Measurements from ENCODE around the gene GTF3C5.

DNA sequence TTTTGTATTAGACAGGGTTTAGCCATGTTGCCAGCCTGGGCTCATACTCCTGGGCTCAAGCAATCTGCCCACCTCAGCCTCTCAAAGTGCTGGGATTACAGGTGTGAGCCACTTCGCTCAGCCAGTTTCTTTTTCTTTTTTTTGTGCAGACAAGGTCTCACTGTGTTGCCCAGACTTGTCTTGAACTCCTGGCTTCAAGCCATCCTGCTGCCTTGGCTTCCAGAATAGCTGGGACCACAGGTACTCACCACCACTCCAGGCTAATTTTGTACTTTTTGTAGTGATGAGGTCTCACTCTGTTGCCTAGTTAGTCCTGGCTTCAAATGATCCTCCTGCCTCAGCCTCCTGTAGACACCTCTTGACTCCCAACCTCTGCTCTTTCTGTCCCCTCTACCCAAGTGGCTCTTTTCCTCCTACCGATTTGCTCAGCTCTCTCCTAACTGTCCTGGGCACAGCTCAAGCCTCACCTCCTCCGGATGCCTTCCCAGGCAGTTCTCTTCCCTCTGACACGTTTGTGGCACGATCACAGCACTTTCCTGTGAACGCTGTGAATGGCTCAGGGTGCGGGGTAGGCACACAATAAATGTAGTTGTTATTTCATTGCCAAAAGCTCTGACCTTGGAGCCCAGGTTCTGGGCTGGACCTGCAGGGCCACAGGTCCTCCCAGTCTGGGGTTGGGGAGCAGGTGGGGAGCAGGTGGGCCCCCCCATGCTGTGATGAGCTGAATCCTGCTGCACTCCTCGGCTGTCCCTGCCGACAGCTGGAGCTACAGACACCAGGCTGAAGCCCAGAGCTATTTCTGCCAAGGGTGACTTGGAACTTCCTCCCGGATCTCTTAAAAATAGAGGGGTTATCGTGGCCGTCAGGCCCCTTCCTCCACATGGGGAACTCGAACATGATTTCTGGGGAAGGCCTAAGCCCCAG, 28.4 kb upstream of the GTF3C5 start:
- no peak for TF ChIP-seq CTCF (IDR thresholded peaks at IDR 0.05; ENCODE audit: low read depth, low read length)
- TF ChIP-seq MAX (IDR thresholded peaks at IDR 0.05; ENCODE audit: low read depth, low read length): no peak
- TF ChIP-seq POLR2A (IDR thresholded peaks at IDR 0.05; ENCODE audit: extremely low read depth, insufficient read length): no peak
- no peak; the same call in 1 of the 2 replicates for TF ChIP-seq MYC (IDR thresholded peaks at IDR 0.05; ENCODE audit: low read depth, low read length)
